SK-N-MC (cell line): Measurements from ENCODE around the gene EXOSC2.

Experiments used
- DNase-seq: peaks from one replicate; pipeline ENCODE4 v3.0.0-alpha.2; 2011; ENCODE audit warnings: low read depth, low spot score
- H3K27ac ChIP-seq: fragments of 200-600 bp; sonication (generic); 2 replicates; pipeline ENCODE4 v1.5.1; 2016; ENCODE audit warnings: mixed run types
- H3K36me3 ChIP-seq: fragments of 200-600 bp; sonication (generic); 2 replicates; pipeline ENCODE4 v1.6.1; 2017; ENCODE audit warnings: antibody characterized with exemption, low read length, mixed read lengths; ENCODE audit not compliant: insufficient read depth
- H3K4me3 ChIP-seq: fragments of 200-600 bp; sonication (generic); 2 replicates; pipeline ENCODE4 v1.5.1; 2016
- H3K9ac ChIP-seq: fragments of 200-600 bp; sonication (generic); 2 replicates; pipeline ENCODE4 v1.8.0; 2017; ENCODE audit warnings: mixed run types, mixed read lengths; ENCODE audit not compliant: insufficient read length
- H3K9me3 ChIP-seq: fragments of 200-600 bp; sonication (generic); 2 replicates; pipeline ENCODE4 v1.6.1; 2017; ENCODE audit warnings: low read depth, mild to moderate bottlenecking, antibody characterized with exemption, low read length, moderate library complexity, mixed read lengths
- EZH2 ChIP-seq: fragments of 200-600 bp; sonication (generic); IDR thresholded peaks from one replicate; pipeline ENCODE4 v1.6.1; 2017; ENCODE audit warnings: antibody characterized with exemption
- FOXP2 ChIP-seq: optimal IDR thresholded peaks from 2 replicates; pipeline ENCODE3; 2011; ENCODE audit warnings: mild to moderate bottlenecking, moderate library complexity; ENCODE audit not compliant: insufficient read depth; ENCODE audit errors: extremely low read length, control extremely low read depth
- POLR2AphosphoS5 ChIP-seq: IDR thresholded peaks from 2 replicates; pipeline ENCODE4 v1.6.1; 2012; ENCODE audit warnings: mild to moderate bottlenecking, low read depth, low read length, borderline replicate concordance

Gene EXOSC2

GRCh38 chr9:130743656-130744055, 50.1 kb downstream of the EXOSC2 start:
- TF ChIP-seq POLR2AphosphoS5 = no peak
- TF ChIP-seq FOXP2 = no peak
- TF ChIP-seq EZH2 = no peak
- Histone ChIP-seq H3K9me3 (no peaks in the 10 kb centered on the region), H3K27ac (no peak overlapping the region), H3K9ac (no peak overlapping the region), H3K4me3 (no peak overlapping the region), H3K36me3 (no peaks in the 10 kb centered on the region)
- DNase-seq = no peak

DNA sequence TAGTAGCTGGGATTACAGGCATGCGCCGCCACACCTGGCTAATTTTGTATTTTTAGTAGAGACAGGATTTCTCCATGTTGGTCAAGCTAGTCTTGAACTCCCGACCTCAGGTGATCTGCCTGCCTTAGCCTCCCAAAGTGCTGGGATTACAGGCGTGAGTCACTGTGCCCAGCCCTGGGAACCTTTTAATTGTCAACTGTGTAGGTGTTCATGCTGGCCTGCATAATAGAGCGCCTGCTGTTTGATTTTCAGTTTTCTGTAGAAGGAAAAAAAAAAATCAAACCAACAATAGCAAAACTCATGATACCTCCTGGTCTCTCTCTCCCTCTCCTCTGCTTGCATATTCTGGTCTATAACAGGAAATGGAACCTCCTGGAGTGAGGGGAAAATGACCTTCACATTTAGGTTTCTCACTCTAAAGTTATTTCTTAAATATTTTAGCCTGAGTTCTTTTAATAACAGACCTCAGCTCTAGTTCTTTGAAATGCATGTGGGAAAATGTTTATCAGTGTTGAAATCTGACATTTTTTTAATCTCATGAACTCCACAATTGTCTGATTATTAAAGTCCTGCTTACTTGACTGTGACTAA, 51.7 kb downstream of the EXOSC2 start:
- no peak for TF ChIP-seq FOXP2
- TF ChIP-seq POLR2AphosphoS5 = no peak
- no peak for TF ChIP-seq EZH2
- Histone ChIP-seq H3K36me3 (no peaks in the 10 kb centered on the region), H3K9me3 (no peaks in the 10 kb centered on the region), H3K27ac (no peak overlapping the region), H3K9ac (no peak overlapping the region), H3K4me3 (no peak overlapping the region)
- DNase-seq = no peak

- Histone ChIP-seq H3K27ac (no peak overlapping the region), H3K9ac (no peak overlapping the region), H3K9me3 (no peaks in the 10 kb centered on the region), H3K4me3 (no peak overlapping the region), H3K36me3 (no peaks in the 10 kb centered on the region)
- DNase-seq = no peak
- TF ChIP-seq POLR2AphosphoS5 = no peak
- no peak for TF ChIP-seq EZH2
- TF ChIP-seq FOXP2 = no peak
These were observed 52.2 kb downstream of the EXOSC2 start for GRCh38 chr9:130745829-130746228.

DNA sequence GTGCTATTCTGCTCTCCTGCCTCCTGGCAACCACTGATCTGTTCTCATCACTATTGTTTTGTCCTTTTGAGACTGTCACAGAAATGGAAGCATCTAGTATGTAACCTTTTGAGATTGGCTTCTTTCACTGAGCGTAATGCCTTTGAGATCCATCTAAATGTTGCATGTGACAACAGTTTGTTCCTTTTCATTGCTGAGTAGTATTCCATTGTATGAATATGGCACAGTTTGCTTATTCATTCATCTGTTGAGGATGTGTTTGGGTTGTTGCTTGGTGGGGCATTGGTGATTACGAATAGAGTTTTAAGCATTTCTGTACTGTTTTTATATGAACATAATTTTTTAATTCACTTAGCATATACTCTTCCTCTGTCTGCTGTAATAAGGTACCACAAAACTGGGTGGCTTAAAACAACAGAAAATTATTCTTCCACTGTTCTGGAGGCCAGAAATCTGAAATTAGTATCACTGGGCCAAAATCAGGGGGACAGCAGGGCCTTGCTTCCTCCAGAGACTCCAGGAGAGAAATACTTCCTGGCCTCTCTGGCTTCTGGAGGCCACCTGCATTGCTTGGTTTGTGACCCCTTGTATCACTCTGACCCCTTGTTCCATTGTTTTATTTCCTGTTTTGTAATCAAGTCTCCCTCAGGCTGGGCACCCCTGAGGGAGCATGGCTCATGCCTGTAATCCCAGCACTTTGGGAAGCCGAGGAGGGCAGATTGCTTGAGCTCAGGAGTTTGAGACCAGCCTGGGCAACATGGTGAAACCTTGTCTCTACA, 53.0 kb downstream of the EXOSC2 start:
- no peak overlapping the region for H3K27ac ChIP-seq
- H3K36me3 ChIP-seq = no peaks in the 10 kb centered on the region
- no peak overlapping the region for H3K4me3 ChIP-seq
- no peaks in the 10 kb centered on the region for H3K9me3 ChIP-seq
- DNase-seq = no peak
- TF ChIP-seq EZH2 (no peak), FOXP2 (no peak), POLR2AphosphoS5 (no peak)
- no peak overlapping the region for H3K9ac ChIP-seq

DNA sequence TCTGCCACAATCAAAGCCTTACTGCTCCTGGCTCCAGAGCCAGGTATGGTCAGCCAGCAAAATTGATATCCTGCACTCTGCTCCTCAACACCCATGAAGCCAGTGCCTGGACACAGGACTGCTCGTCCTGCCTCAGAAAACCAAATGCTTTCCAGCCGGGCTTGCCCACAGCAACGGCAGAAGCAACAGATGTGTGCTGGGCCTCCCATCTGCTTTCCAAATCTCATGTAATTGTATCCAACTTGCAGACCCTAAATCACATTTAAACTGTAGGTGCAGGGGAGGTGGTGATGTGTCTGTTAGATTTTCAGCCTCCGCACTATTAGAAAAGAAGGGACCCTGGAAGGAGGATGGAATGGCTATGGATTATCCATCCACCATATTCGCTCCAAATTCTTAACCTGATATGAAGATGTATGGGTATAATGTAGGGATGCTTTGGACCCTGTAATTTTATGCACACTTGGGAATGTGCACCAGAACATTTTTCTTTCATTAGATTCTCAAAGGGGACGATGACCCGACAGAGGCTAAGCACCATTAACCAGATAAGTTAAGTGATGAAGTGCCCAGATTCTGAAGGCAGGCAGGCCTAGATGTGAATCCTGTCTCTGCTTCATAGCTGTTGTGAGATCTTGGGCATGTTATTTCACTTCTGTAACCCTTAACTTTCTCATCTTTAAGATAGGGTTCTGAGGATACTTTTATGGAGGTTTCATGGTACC, 58.2 kb downstream of the EXOSC2 start:
- no peak overlapping the region for H3K9ac ChIP-seq
- no peak overlapping the region for H3K4me3 ChIP-seq
- DNase-seq = no peak
- no peaks in the 10 kb centered on the region for H3K9me3 ChIP-seq
- no peaks in the 10 kb centered on the region for H3K36me3 ChIP-seq
- no peak for TF ChIP-seq EZH2
- no peak for TF ChIP-seq POLR2AphosphoS5
- TF ChIP-seq FOXP2 = no peak
- H3K27ac ChIP-seq = no peak overlapping the region
